NB4 (cell line): Measurements from ENCODE around the gene TMEM196.

Source experiments
- DNase-seq: peaks from one replicate; pipeline ENCODE4 v3.0.0; 2010; ENCODE audit warnings: low read depth
- H3K4me3 ChIP-seq: one replicate; pipeline ENCODE4 v1.5.1; 2011; ENCODE audit warnings: mild to moderate bottlenecking, low read depth, low read length, moderate library complexity
- CTCF ChIP-seq: IDR thresholded peaks from one replicate; pipeline ENCODE4 v1.5.1; 2012; ENCODE audit warnings: low read depth, low read length
- MAX ChIP-seq: IDR thresholded peaks from 2 replicates; pipeline ENCODE4 v1.6.1; 2011; ENCODE audit warnings: low read depth, low read length
- MYC ChIP-seq: IDR thresholded peaks from 2 replicates; pipeline ENCODE4 v1.6.1; 2011; ENCODE audit warnings: low read depth, low read length
- POLR2A ChIP-seq: IDR thresholded peaks from 2 replicates; pipeline ENCODE4 v1.6.1; 2011; ENCODE audit warnings: mild to moderate bottlenecking; ENCODE audit not compliant: insufficient read length; ENCODE audit errors: extremely low read depth

TMEM196 gene

GRCh38 chr7:19725770-19726169, 47.6 kb downstream of the TMEM196 start:
- TF ChIP-seq MYC (no peak), POLR2A (no peak), MAX (no peak), CTCF (no peak)

GRCh38 chr7:19715499-19715898, 57.9 kb downstream of the TMEM196 start:
- TF ChIP-seq MAX (no peak), MYC (no peak), CTCF (no peak), POLR2A (no peak)
- no peak overlapping the region for H3K4me3 ChIP-seq
- no peak for DNase-seq

More at GRCh38 chr7:19725770-19726169, 47.6 kb downstream of the TMEM196 start:
- no peak for DNase-seq
- no peak overlapping the region for H3K4me3 ChIP-seq

GRCh38 chr7:19713676-19714075, 59.7 kb downstream of the TMEM196 start:
- H3K4me3 ChIP-seq: no peak overlapping the region
- DNase-seq: peak; percentile 69
- TF ChIP-seq POLR2A (no peak), MYC (no peak; the same call in 1 of the 2 replicates), MAX (no peak), CTCF (peak; percentile 52)

- TF ChIP-seq CTCF (no peak), MYC (no peak)
- no peak for DNase-seq
- no peak overlapping the region for H3K4me3 ChIP-seq
Observed at GRCh38 chr7:19709249-19709578, 64.2 kb downstream of the TMEM196 start.

GRCh38 chr7:19708397-19709248, 64.8 kb downstream of the TMEM196 start, which contains the start of gene POLR1F:
TSS of gene POLR1F (minus strand) at chr7:19709037. CDS start at chr7:19709016, 21 bp downstream.
- DNase-seq: peak; percentile 98
- peak within 1 kb of the TSS; percentile 98 for H3K4me3 ChIP-seq
- TF ChIP-seq MYC: peak; percentile 98
- TF ChIP-seq POLR2A: peak; percentile 96
- peak; percentile 95 for TF ChIP-seq CTCF
- peak; percentile 95 for TF ChIP-seq MAX

GRCh38 chr7:19707240-19707639, 66.2 kb downstream of the TMEM196 start:
- peak; percentile 10 for DNase-seq
- TF ChIP-seq MAX: no peak
- TF ChIP-seq CTCF: no peak
- TF ChIP-seq MYC: no peak
- TF ChIP-seq POLR2A: no peak
- peak overlapping the region; percentile 98 for H3K4me3 ChIP-seq
